GM12878 (cell line): ENCODE measurements around the gene PDE1C.

Source experiments
- BHLHE40 ChIP-seq, 2 experiments: fragments of 450-650 bp in 1 of 2; IDR thresholded peaks; 2 replicates each; pipeline ENCODE4 v1.6.1; 2011 to 2017; ENCODE audit warnings: low read depth in 2 of 2, borderline replicate concordance in 1 of 2, improper control_type of control experiment in 1 of 2, low read length in 1 of 2, mild to moderate bottlenecking in 1 of 2
- CTCF ChIP-seq, 3 experiments: IDR thresholded peaks in 2 of 3; conservative IDR thresholded peaks in 1 of 3; 2 replicates each; pipeline ENCODE4 v1.5.1; 2011; ENCODE audit warnings: low read depth in 3 of 3, low read length in 3 of 3, mild to moderate bottlenecking in 3 of 3, control low read depth in 2 of 3, moderate library complexity in 2 of 3, inconsistent platforms in 1 of 3, mixed read lengths in 1 of 3; ENCODE audit not compliant: control insufficient read depth in 2 of 3, insufficient read depth in 1 of 3; ENCODE audit errors: extremely low read depth in 1 of 3
- ESRRA ChIP-seq: IDR thresholded peaks from 2 replicates; pipeline ENCODE4 v1.6.1; 2012; ENCODE audit warnings: mild to moderate bottlenecking, low read length, improper control_type of control experiment
- FOS ChIP-seq: IDR thresholded peaks from 3 replicates; pipeline ENCODE4 v1.6.1; 2011; ENCODE audit warnings: borderline replicate concordance; ENCODE audit not compliant: insufficient read length; ENCODE audit errors: extremely low read depth
- JUND ChIP-seq: IDR thresholded peaks from 2 replicates; pipeline ENCODE4 v1.6.1; 2012; ENCODE audit warnings: low read depth, mild to moderate bottlenecking, low read length, improper control_type of control experiment, moderate library complexity
- NR2C2 ChIP-seq: IDR thresholded peaks from 2 replicates; pipeline ENCODE4 v1.6.1; 2011; ENCODE audit warnings: borderline replicate concordance, low read depth; ENCODE audit not compliant: control insufficient read depth, insufficient read length
- RAD21 ChIP-seq: IDR thresholded peaks from 2 replicates; pipeline ENCODE4 v1.6.1; 2011; ENCODE audit warnings: mild to moderate bottlenecking, low read depth, low read length, moderate library complexity; ENCODE audit not compliant: insufficient read depth
- RFX5 ChIP-seq: IDR thresholded peaks from 2 replicates; pipeline ENCODE4 v1.6.1; 2011; ENCODE audit warnings: low read depth, low read length, improper control_type of control experiment

- no peak for TF ChIP-seq RAD21
- TF ChIP-seq CTCF (IDR thresholded peaks at IDR 0.05 in 2 of 3, conservative IDR thresholded peaks at IDR 0.05 in 1 of 3; ENCODE audit: control insufficient read depth in 2 of 3, extremely low read depth in 1 of 3, insufficient read depth in 1 of 3, low read depth in 3 of 3, low read length in 3 of 3) = no peak
- no peak for TF ChIP-seq RFX5
- no peak for TF ChIP-seq FOS
- no peak for TF ChIP-seq NR2C2
- TF ChIP-seq ESRRA = no peak
- TF ChIP-seq JUND = no peak
- TF ChIP-seq BHLHE40 (IDR thresholded peaks at IDR 0.05; ENCODE audit: borderline replicate concordance in 1 of 2, low read depth in 2 of 2, low read length in 1 of 2) = no peak
Measured at GRCh38 chr7:32093415-32094408, 23.5 kb upstream of the PDE1C start.
